ENCODE results near the gene PJA1. TPM values are rescaled to one million over a fixed set of nuclear protein-coding genes. Genes with fewer than 3 reads are reported as not detected.

The PJA1 gene
- total RNA-seq, 1 donor from 2014 or later, result 39.0 TPM

DNA sequence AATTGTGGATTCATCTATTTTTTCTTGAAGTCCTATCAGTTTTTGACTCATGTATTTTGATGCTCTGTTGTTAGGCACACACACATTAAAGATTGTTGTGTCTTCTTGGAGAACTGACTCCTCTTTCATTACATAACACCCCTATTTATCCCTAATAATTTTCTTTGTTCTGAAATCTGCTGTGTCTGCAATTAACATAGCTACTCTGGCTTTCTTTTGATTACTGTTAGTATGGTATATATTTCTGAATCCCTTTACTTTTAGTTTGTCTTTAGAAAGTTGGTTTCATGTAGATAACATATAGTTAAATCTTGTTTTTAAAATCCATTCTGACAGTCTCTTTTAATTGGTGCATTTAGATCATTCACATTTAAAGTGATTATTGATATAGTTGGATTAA lies 5.1 kb upstream of the PJA1 start:
- no peak for DNase-seq

DNA sequence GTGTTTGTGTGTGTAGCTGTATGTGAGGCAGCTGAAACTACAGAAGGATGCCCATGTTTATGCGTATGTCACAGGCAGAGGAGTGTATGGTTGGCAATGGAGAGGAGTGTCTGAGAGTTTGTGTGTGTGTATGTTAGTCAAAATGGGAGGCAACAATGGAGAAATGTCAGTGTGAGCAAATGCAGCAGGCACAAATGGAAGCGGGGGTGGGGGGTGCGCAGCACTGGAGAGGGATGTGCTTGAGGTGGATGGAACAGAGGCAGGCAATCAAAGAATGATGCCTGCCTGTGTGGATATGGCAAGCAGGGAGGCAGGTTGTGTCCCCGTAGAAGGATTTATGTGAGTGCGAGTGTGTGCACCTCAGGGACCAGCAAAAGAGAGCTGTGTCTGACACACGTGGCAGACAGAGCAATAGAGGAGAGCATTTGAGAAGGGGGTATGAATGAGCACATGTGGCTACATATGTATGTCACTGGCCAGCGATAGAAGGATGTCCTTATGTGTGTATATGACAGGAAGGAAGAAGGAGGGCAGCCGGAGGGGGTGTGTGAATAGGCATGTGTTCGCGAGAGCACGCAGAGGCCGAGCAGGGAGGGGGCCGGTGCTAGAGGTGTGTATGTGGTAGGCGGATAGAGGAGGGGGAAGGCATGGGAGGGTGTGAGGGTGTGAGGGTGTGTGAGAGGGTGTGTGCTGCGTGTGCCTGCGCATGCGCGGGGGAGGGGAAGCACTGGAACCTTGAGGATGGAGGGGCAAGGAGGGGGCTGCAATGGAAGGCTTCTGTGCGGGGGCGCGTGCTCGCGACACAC lies 1.1 kb downstream of the PJA1 start:
- peak; percentile 1 for DNase-seq

- DNase-seq, result no peak
Observed at GRCh38 chrX:69162361-69162865, 2.8 kb downstream of the PJA1 start.

GRCh38 chrX:69161786-69162349 lies 3.4 kb downstream of the PJA1 start:
- DNase-seq, result no peak

DNA sequence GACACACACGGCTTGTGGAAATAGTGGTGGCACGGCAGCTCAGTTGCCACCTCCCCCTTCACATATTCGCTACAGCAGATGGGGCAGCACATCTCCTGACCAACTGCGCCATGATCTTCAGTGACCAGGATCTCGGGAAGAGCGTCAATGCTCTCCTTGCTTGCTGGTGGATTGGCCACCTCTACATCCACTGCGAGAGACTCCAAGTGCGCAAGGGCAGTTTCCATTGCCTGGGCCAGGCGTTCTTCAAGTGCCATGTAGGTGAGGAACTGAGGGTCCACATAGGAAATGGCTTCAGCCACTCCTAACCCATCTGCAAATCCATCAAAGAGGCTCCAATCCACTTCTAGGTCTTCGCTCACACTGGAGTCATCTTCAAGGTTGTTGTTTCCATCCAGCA lies 3.9 kb downstream of the PJA1 start:
- no peak for DNase-seq

GRCh38 chrX:69158166-69158980 lies 6.9 kb downstream of the PJA1 start:
- DNase-seq, result peak; percentile 1

DNA sequence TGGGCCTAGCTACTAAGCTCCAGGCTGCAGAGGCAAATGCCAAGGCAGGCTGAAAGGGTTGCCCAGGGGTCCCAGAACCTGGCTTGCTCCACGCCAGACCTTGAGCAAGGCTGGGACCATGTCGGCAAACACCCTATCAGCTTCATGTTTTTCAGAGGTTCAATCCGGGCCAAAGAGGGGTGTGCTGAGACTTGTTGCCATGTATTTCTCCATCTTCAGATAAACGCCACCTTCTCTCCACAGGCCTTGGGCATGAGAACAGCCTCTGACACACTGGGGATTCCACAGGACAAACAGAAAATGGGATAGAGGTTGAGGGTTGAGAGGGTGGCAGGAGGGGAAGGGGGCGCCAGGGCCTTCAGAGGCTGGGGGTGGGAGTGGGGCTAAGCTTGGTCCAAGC lies 8.6 kb downstream of the PJA1 start:
- DNase-seq, result no peak

- DNase-seq, result no peak
Observed at GRCh38 chrX:69155786-69156520, 9.3 kb downstream of the PJA1 start.

GRCh38 chrX:69154051-69154450 lies 11.2 kb downstream of the PJA1 start:
- no peak for DNase-seq

GRCh38 chrX:69153060-69153730 lies 12.1 kb downstream of the PJA1 start:
- DNase-seq, result peak; percentile 53

- no peak for DNase-seq
Observed at GRCh38 chrX:69152417-69152841, 12.8 kb downstream of the PJA1 start.

DNA sequence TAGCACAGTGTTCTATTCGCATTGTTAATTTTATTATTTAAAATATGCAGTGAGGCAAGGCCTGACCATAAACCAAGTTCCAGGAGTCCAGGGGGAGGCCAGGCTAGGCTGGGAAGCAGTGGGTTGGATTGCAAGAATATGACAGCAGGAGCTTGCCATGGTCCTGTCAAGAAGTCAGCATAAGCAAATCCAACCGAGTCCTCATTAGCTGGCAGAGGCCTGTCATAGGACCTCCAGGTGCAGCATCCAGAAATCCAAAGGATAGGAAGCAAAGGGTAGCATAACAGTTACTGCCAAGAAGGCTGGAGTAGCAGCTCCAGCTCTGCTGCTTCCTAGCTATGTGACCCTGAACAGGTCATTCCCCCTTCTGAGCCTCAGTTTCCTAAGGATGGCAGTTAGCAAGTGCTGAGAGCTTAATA lies 13.4 kb downstream of the PJA1 start:
- DNase-seq, result no peak

DNA sequence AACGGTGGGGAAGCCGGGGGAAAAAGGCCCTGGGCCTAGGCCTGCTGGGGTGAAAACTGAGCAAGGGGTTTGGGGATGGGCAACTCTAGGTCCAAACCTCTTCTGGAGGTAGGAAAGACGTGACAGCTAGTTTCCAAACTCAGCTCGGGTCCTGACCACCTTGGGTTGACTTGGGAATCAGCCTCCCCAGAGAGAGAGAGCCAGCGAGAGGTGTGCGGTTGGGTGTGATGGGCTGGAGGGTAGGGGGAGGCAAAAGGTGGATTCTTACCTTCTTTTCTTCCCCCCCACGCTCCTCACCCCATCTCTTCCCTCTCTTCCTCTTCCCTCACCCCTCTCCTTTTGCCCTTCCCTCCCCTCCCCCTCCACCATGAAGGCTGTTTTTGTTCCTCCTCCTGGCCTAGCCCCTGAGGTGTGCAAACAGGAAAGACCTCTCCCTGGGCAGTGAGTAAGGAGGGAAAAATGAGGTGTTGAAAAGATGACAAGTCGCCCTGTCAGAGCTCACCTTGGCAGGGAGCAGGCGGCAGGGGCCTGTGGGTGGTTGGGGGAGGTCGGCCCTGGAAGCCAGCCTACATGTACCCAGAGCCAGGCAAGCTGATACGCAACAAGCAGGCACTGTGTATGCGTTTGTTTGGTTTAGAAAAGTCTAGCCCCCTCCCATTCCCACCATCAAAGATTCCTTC lies 14.8 kb downstream of the PJA1 start:
- DNase-seq, result no peak

- DNase-seq, result no peak
Observed at GRCh38 chrX:69149466-69150280, 15.6 kb downstream of the PJA1 start.

GRCh38 chrX:69148946-69149345 lies 16.3 kb downstream of the PJA1 start:
- no peak for DNase-seq

- no peak for DNase-seq
Observed at GRCh38 chrX:69146739-69147138, 18.5 kb downstream of the PJA1 start.

- DNase-seq, result no peak
Observed at GRCh38 chrX:69145714-69146113, 19.5 kb downstream of the PJA1 start.

- DNase-seq, result no peak
Observed at GRCh38 chrX:69144838-69145680, 20.2 kb downstream of the PJA1 start.

DNA sequence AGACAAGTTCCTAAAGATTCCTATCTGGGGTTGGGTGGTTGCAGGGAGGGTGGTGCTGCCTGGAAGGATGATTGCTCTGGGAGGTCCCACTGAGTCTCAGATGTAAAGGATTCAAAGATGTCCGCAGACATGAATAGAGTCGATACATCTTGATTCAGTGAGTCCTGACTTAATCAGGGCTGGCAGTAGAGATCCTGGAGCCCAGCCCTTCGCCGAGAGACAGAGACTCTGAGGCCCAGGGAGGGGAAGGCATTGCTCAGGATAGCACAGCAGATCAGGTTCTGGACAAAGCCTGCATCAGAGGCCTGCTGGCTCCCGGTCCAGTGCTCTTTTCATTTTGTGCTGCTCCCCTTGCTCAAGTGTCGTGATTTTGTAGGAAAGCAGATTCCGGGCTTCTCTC lies 21.7 kb downstream of the PJA1 start:
- DNase-seq, result peak; percentile 59

Data from skin of body (tissue), 2 donors.